ENCODE measurements around the gene CDCP1.

- no peak for TF ChIP-seq CTCF (IDR thresholded peaks at IDR 0.05; ENCODE audit: low read length)
- no peak for TF ChIP-seq EZH2 (IDR thresholded peaks at IDR 0.05; ENCODE audit: borderline replicate concordance, low read length)
Measured at GRCh38 chr3:45179163-45179562, 33.0 kb upstream of the CDCP1 start.
